DND-41 (cell line): ENCODE measurements around the gene CPA4.

Experiments
- CTCF ChIP-seq: IDR thresholded peaks from 2 replicates; pipeline ENCODE4 v1.5.1; 2012; ENCODE audit warnings: borderline replicate concordance, low read length, moderate library complexity, mild to moderate bottlenecking; ENCODE audit not compliant: poor library complexity, severe bottlenecking; ENCODE audit errors: extremely low read depth
- EZH2 ChIP-seq: IDR thresholded peaks from 3 replicates; pipeline ENCODE4 v1.6.1; 2012; ENCODE audit warnings: borderline replicate concordance, low read depth, mild to moderate bottlenecking, moderate library complexity, low read length, inconsistent platforms; ENCODE audit not compliant: severe bottlenecking

GRCh38 chr7:130342701-130343380 lies 49.9 kb downstream of the CPA4 start:
- TF ChIP-seq CTCF (no peak), EZH2 (no peak)
